GM18517 (cell line): Measurements from ENCODE around the gene TMEM145.
A peak's percentile ranks its signal among the peaks of the same experiment; 100 is the strongest.
"Not testable (repeated sequence)": the region's sequence is repeated elsewhere in the genome, so short reads cannot be mapped to it uniquely, and the experiment has no call there.

Experiments
- ATAC-seq: cut with Tn5 transposase; IDR thresholded peaks from one replicate; pipeline ENCODE4 v1.9.1; 2021; ENCODE audit warnings: mild to moderate bottlenecking, moderate library complexity; ENCODE audit not compliant: unreplicated experiment

The TMEM145 gene

GRCh38 chr19:42313096-42313839, at the start of gene TMEM145:
Gene TMEM145 (plus strand): TSS chr19:42313309. CDS start chr19:42313377, 68 bp downstream.
- ATAC-seq = no peak

DNA sequence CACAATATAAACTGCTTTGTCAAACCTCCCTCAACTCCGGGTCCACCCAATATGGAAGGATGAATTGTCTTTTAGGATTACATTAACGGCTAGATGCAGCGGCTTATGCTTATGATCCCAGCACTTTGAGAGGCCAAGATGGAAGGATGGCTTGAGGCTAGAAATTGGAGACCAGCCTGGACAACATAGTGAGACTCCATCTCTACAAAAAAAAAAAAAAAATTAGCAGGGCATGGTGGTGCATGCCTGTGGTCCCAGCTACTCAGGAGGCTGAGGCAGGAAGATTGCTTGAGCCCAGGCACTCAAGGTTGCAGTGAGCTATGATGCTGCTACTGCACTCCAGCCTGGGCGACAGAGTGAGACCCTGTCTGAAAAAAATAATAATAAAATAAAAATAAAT, 47.0 kb upstream of the TMEM145 start:
- ATAC-seq = not testable (repeated sequence)

DNA sequence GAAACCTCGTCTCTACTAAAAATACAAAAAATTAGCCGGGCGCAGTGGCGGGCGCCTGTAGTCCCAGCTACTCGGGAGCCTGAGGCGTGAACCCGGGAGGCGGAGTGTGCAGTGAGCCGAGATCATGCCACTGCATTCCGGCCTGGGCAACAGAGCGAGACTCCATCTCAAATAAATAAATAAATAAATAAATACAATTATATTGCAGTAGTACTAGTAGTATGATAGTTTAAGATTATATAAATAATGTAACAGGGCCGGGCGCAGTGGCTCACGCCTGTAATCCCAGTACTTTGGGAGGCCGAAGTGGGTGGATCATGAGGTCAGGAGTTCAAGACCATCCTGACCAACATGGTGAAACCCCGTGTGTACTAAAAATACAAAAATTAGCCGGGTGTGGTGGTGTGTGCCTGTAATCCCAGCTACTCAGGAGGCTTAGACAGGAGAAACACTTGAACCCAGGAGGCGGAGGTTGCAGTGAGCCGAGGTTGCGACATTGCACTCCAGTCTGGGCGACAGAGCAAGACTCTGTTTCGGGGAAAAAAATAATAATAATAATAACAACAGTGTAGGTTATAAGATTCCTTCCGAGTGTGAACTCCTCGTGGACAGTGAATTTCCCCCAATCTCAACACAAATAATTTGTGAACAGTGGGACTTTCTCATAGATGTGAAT, 46.0 kb upstream of the TMEM145 start:
- not testable (repeated sequence) for ATAC-seq

- no peak for ATAC-seq
Observed at GRCh38 chr19:42267644-42268141, 45.4 kb upstream of the TMEM145 start.

- peak; percentile 59 for ATAC-seq
Observed at GRCh38 chr19:42268142-42268703, 44.9 kb upstream of the TMEM145 start.

GRCh38 chr19:42268704-42269477, 44.2 kb upstream of the TMEM145 start, which contains the start of gene CIC:
Gene CIC (plus strand): TSS chr19:42269252. CDS start chr19:42271784, 2,532 bp downstream.
- ATAC-seq = peak; percentile 75

DNA sequence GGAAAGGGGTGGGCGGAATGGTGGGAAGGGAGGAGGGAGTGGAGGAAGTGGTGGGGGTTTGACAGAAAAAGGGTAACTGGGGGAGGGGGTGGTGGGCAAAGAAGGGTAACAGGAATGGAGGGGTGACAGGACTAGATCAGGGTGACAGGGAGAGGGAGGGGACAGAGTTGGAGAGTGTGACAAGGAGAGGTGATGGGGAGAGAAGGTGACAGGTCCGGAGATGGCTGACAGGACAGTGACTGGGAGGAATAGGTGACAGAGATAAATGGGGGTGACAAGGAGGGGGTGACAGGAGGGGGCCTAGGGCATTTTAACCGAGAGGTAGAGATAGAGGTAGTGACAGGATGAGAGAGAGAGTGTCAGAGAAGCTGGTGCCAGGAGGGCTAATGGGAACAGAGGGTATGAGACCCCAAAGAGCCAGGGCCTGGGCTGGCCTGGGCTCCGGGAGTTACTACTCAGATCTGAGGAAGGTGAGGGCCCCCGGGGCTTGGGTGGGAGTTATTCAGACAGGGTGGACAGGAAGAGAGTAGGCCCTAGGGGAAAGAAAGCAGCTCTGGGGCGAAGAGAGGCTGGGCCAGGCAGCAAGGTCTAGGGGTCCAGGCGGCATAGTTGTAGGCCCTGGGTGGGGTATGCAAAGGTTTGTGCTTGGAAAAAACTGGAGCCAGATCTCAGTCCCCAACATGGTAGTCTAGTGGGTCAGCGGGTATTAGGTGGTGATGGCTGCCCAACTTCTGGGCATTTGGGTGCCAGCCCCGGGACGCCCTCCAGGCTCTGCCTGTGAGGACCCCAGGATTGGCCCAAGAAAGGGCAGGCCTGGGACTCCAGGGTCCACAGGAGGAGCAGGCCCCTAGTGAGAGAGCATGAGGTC, 43.4 kb upstream of the TMEM145 start:
- no peak for ATAC-seq

GRCh38 chr19:42270346-42271044, 42.6 kb upstream of the TMEM145 start:
- no peak for ATAC-seq

DNA sequence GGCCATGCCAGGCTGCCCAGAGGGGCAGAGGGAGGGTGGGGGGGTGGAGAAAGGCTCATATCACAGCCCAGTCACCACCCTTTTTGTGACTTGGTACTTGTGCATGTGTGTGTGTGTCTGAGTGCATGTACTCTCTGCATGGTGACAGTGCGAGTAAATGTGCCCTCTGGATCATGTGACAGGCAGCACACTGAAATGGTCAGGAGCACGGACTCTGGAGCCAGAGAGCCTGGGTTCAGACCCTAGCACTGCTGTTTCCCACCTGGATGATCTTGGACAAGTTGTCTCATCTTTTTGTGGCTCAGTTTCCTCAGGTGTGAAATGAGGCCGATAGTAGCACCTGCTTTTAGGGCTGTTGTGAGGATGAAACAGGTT, 42.1 kb upstream of the TMEM145 start:
- no peak for ATAC-seq

- no peak for ATAC-seq
Observed at GRCh38 chr19:42271861-42272534, 41.1 kb upstream of the TMEM145 start.

DNA sequence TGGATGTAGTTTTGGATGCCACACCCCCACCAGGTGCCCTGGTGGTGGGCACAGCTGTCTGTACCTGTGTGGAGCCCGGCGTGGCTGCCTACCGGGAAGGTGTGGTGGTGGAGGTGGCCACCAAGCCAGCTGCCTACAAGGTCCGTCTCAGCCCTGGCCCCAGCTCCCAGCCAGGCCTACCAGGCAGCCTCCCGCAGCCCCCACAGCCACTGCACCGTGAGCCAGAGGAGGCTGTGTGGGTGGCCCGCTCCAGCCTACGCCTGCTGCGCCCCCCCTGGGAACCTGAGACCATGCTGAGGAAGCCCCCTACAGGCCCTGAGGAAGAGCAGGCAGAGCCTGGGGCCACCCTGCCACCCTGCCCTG, 40.6 kb upstream of the TMEM145 start:
- no peak for ATAC-seq

GRCh38 chr19:42272989-42273406, 40.1 kb upstream of the TMEM145 start:
- no peak for ATAC-seq

DNA sequence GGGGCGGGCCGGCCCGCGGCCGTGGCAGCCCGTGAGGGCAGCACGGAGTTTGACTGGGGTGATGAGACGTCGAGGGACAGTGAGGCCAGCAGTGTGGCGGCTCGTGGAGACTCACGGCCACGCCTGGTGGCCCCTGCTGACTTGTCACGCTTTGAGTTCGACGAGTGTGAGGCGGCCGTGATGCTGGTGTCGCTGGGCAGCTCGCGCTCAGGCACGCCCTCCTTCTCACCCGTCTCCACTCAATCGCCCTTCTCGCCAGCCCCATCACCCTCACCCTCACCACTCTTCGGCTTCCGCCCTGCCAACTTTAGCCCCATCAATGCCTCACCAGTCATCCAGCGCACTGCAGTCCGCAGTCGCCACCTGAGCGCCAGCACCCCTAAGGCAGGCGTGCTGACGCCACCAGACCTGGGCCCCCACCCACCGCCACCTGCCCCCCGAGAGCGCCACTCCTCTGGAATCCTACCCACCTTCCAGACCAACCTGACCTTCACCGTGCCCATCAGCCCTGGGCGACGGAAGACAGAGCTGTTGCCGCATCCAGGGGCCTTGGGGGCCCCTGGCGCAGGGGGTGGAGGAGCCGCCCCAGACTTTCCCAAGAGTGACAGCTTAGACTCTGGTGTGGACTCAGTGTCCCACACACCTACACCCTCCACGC, 39.6 kb upstream of the TMEM145 start:
- ATAC-seq = no peak

DNA sequence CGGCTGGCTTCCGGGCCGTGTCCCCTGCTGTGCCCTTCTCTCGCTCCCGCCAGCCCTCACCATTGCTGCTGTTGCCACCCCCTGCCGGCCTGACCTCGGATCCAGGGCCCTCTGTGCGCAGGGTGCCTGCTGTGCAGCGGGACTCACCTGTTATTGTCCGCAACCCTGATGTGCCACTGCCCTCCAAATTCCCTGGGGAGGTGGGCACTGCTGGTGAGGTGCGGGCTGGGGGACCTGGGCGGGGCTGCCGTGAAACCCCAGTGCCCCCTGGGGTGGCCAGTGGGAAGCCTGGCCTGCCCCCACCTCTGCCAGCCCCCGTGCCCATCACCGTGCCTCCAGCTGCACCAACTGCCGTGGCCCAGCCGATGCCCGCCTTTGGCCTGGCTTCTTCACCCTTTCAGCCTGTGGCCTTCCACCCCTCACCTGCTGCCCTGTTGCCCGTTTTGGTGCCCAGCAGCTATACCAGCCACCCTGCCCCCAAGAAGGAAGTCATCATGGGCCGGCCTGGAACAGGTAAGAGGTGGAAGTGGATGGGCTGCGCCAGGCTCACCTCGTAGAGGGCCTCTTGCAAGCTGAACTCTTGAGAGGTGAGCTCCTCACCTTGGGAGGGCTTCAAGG, 38.9 kb upstream of the TMEM145 start:
- no peak for ATAC-seq

- ATAC-seq = no peak
Observed at GRCh38 chr19:42275103-42275502, 38.0 kb upstream of the TMEM145 start.

GRCh38 chr19:42275517-42275916, 37.6 kb upstream of the TMEM145 start:
- no peak for ATAC-seq

DNA sequence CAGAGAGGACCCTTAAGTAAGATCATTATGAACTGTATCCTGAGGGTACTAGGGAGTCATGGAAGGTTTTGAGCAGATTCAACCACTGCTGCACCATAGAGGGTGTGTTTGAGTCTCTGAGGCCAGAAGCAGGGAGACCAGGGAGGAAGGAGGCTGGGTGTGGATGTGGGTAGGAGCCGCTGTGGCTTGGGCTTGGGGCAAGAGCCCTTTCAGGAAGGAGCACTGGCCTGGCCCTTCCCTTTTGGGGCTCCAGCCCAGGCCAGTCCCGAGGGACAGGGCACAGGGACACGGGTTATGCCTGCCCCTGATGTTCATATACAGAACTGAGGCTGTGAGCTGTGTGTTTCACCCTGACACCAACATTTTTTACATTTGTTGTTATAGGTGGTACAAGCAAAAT, 36.8 kb upstream of the TMEM145 start:
- ATAC-seq = no peak

DNA sequence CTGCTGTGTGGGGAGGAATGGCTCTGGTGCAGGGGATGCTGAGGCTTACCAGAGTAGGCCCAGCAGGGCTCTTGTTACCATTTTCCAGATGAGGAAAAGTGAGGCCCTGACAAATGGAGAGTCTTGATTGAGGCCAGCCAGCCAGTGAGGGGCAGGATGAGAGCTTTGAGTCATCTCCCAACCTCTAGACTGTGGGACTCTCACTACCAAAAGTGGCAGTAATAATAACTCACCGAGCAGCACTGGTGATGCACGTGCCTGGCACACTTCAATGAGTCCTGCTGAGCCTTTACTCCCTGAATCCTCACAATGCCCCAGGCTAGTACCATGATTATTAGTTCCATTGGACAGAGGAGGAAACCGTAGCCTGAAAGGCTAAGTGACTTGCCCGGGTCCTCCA, 36.3 kb upstream of the TMEM145 start:
- ATAC-seq = no peak
